ACC112 (cell line): Measurements from ENCODE around the gene TTC39C.
A peak's percentile ranks its signal among the peaks of the same experiment; 100 is the strongest.
"Not testable (repeated sequence)": the region's sequence is repeated elsewhere in the genome, so short reads cannot be mapped to it uniquely, and the experiment has no call there.

ENCODE experiments used
- H2AFZ ChIP-seq: fragments of 200-600 bp; sonication (generic); one replicate; pipeline ENCODE4 v1.6.0; 2017; ENCODE audit warnings: antibody characterized with exemption, low read length; ENCODE audit not compliant: unreplicated experiment
- H3K27ac ChIP-seq: fragments of 200-600 bp; sonication (generic); 2 replicates; pipeline ENCODE4 v1.5.1; 2014; ENCODE audit warnings: low read depth, mild to moderate bottlenecking, antibody characterized with exemption, low read length, moderate library complexity
- H3K27me3 ChIP-seq: fragments of 200-600 bp; sonication (generic); 2 replicates; pipeline ENCODE4 v1.6.1; 2014; ENCODE audit warnings: mild to moderate bottlenecking, antibody characterized with exemption, low read length, moderate library complexity, mixed read lengths; ENCODE audit not compliant: insufficient read depth
- H3K36me3 ChIP-seq: fragments of 200-600 bp; sonication (generic); 2 replicates; pipeline ENCODE4 v1.6.1; 2016; ENCODE audit warnings: mild to moderate bottlenecking, antibody characterized with exemption, low read length, moderate library complexity, mixed read lengths; ENCODE audit not compliant: insufficient read depth
- H3K4me1 ChIP-seq: fragments of 200-600 bp; sonication (generic); one replicate; pipeline ENCODE4 v1.6.1; 2016; ENCODE audit warnings: low read length, mixed read lengths; ENCODE audit not compliant: insufficient read depth, unreplicated experiment, control insufficient read depth
- H3K4me3 ChIP-seq: fragments of 200-600 bp; sonication (generic); 2 replicates; pipeline ENCODE4 v1.5.1; 2014; ENCODE audit warnings: mild to moderate bottlenecking, low read depth, low read length
- H3K79me2 ChIP-seq: fragments of 200-600 bp; sonication (generic); one replicate; pipeline ENCODE4 v1.6.0; 2016; ENCODE audit warnings: low read length; ENCODE audit not compliant: control insufficient read depth, unreplicated experiment, insufficient read depth

Gene TTC39C

GRCh38 chr18:24136967-24137373 lies 122.4 kb downstream of the TTC39C start:
- H3K36me3 ChIP-seq = no peaks in the 10 kb centered on the region
- H3K79me2 ChIP-seq = no peaks in the 10 kb centered on the region
- H3K4me1 ChIP-seq = no peaks in the 10 kb centered on the region
- H3K4me3 ChIP-seq = no peak overlapping the region
- H2AFZ ChIP-seq = no peak overlapping the region
- no peaks in the 10 kb centered on the region for H3K27me3 ChIP-seq
- H3K27ac ChIP-seq = no peak overlapping the region

GRCh38 chr18:24138409-24138788 lies 123.8 kb downstream of the TTC39C start:
- Histone ChIP-seq H2AFZ (peak overlapping the region; percentile 58), H3K4me3 (peak overlapping the region; percentile 81), H3K36me3 (no peaks in the 10 kb centered on the region), H3K27me3 (no peaks in the 10 kb centered on the region), H3K79me2 (no peaks in the 10 kb centered on the region), H3K27ac (peak overlapping the region; percentile 56; the same call in 1 of the 2 replicates), H3K4me1 (no peaks in the 10 kb centered on the region)

GRCh38 chr18:24138789-24139616 lies 124.4 kb downstream of the TTC39C start, which contains the start of gene CABYR:
TSS of gene CABYR (plus strand) at chr18:24139062. CDS start at chr18:24143115, 4,053 bp downstream.
- no peaks in the 10 kb centered on the region for H3K79me2 ChIP-seq
- H3K27ac ChIP-seq = peak within 1 kb of the TSS; percentile 56; the same call in 1 of the 2 replicates
- peak within 1 kb of the TSS; percentile 58 for H2AFZ ChIP-seq
- H3K27me3 ChIP-seq = no peaks in the 10 kb centered on the region
- H3K4me1 ChIP-seq = no peaks in the 10 kb centered on the region
- H3K36me3 ChIP-seq = no peaks in the 10 kb centered on the region
- H3K4me3 ChIP-seq = peak within 1 kb of the TSS; percentile 81

- Histone ChIP-seq H3K27ac (no peak overlapping the region), H3K4me1 (no peaks in the 10 kb centered on the region), H2AFZ (no peak overlapping the region), H3K4me3 (no peak overlapping the region), H3K79me2 (no peaks in the 10 kb centered on the region), H3K27me3 (no peaks in the 10 kb centered on the region), H3K36me3 (0 out of 2 replicates have a peak, but pooled peaks cover 2% of the 10 kb centered on the region)
These were observed 126.1 kb downstream of the TTC39C start for GRCh38 chr18:24140697-24141096.

GRCh38 chr18:24142376-24142775 lies 127.8 kb downstream of the TTC39C start:
- H3K79me2 ChIP-seq = no peaks in the 10 kb centered on the region
- peaks cover 18% of the 10 kb centered on the region for H3K36me3 ChIP-seq
- H3K27me3 ChIP-seq = no peaks in the 10 kb centered on the region
- no peak overlapping the region for H2AFZ ChIP-seq
- H3K4me3 ChIP-seq = no peak overlapping the region
- H3K4me1 ChIP-seq = no peaks in the 10 kb centered on the region
- H3K27ac ChIP-seq = no peak overlapping the region

- H3K79me2 ChIP-seq, H3K27me3 ChIP-seq, H3K4me1 ChIP-seq, H3K4me3 ChIP-seq, H3K27ac ChIP-seq, H2AFZ ChIP-seq: not testable (repeated sequence)
- H3K36me3 ChIP-seq = peaks cover 26% of the 10 kb centered on the region
These were observed 135.0 kb downstream of the TTC39C start for GRCh38 chr18:24149591-24149990.

- H2AFZ ChIP-seq = no peak overlapping the region
- H3K4me1 ChIP-seq = no peaks in the 10 kb centered on the region
These were observed 138.8 kb downstream of the TTC39C start for GRCh38 chr18:24153397-24153796.

GRCh38 chr18:24157855-24158254 lies 143.3 kb downstream of the TTC39C start:
- no peaks in the 10 kb centered on the region for H3K79me2 ChIP-seq
- no peak overlapping the region for H3K4me3 ChIP-seq
- no peak overlapping the region for H3K27ac ChIP-seq
- H2AFZ ChIP-seq = no peak overlapping the region
- peaks cover 16% of the 10 kb centered on the region for H3K36me3 ChIP-seq
- no peaks in the 10 kb centered on the region for H3K4me1 ChIP-seq
- H3K27me3 ChIP-seq = no peaks in the 10 kb centered on the region

More at GRCh38 chr18:24153397-24153796, 138.8 kb downstream of the TTC39C start:
- Histone ChIP-seq H3K79me2 (no peaks in the 10 kb centered on the region), H3K4me3 (no peak overlapping the region), H3K27ac (no peak overlapping the region), H3K36me3 (peaks cover 11% of the 10 kb centered on the region), H3K27me3 (no peaks in the 10 kb centered on the region)

- no peaks in the 10 kb centered on the region for H3K27me3 ChIP-seq
- H3K4me3 ChIP-seq = no peak overlapping the region
- no peaks in the 10 kb centered on the region for H3K79me2 ChIP-seq
- no peak overlapping the region for H3K27ac ChIP-seq
- peaks cover 22% of the 10 kb centered on the region for H3K36me3 ChIP-seq
- H3K4me1 ChIP-seq = no peaks in the 10 kb centered on the region
- no peak overlapping the region for H2AFZ ChIP-seq
These were observed 145.5 kb downstream of the TTC39C start for GRCh38 chr18:24160086-24160485.

GRCh38 chr18:24161304-24161703 lies 146.8 kb downstream of the TTC39C start:
- Histone ChIP-seq H3K79me2 (no peaks in the 10 kb centered on the region), H3K27me3 (no peaks in the 10 kb centered on the region), H3K27ac (no peak overlapping the region), H2AFZ (no peak overlapping the region), H3K36me3 (peaks cover 19% of the 10 kb centered on the region), H3K4me3 (no peak overlapping the region), H3K4me1 (no peaks in the 10 kb centered on the region)

- H2AFZ ChIP-seq = no peak overlapping the region
- H3K27me3 ChIP-seq = no peaks in the 10 kb centered on the region
- H3K27ac ChIP-seq = no peak overlapping the region
These were observed 153.9 kb downstream of the TTC39C start for GRCh38 chr18:24168496-24168895.

More at GRCh38 chr18:24168496-24168895, 153.9 kb downstream of the TTC39C start:
- Histone ChIP-seq H3K4me3 (no peak overlapping the region), H3K36me3 (peaks cover 10% of the 10 kb centered on the region), H3K79me2 (no peaks in the 10 kb centered on the region), H3K4me1 (no peaks in the 10 kb centered on the region)
